ENCODE results near the gene TTC39C.

TTC39C gene

DNA sequence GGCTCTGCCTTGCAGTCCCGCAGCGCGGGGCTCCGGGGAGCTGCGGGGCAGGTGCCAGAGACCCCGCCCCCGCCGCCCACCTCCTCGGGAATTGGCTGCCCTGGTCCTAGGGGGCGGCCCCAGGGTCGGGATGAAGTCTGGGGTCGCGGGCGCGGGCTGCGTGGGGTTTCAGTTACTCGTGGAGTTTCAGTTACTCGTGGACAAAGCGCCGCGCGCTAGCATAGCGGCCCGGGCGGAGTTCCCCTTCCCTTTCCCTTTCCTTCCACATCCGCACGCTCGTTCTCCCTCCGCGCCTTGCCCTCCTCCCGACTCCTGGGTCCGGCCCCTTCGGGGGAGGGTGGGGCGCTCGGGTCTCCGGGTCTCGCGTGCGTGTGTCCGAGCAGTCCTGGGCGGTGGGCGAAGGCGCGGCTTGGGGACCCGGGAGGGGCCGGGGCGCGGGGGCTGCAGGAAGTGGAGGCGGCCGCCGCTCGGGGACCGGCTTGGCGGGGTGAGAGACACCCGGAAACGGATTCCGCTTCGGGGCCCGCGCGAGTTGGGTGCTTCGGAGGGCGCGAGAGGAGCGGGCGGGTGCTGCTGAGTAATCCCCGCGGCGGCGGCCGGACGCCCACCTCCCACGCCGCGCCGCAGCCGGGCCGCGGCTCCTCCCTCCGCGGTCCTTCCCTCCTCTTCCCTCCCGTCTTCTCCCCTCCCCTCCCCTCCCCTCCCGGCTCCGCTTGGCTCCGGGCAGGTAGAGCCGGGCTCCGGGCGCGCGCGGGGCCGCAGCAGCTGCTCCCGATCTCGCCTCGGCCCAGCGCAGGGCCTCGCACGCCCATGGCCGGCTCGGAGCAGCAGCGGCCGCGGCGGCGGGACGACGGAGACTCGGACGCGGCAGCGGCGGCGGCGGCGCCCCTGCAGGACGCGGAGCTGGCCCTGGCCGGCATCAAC is at the start of gene TTC39C:
Gene TTC39C, plus strand, starts transcription at position 693 of the 924 bp plus-strand sequence. Its CDS starts 118 bp downstream, at position 811.
- peak; percentile 56 to 68 for DNase-seq

DNA sequence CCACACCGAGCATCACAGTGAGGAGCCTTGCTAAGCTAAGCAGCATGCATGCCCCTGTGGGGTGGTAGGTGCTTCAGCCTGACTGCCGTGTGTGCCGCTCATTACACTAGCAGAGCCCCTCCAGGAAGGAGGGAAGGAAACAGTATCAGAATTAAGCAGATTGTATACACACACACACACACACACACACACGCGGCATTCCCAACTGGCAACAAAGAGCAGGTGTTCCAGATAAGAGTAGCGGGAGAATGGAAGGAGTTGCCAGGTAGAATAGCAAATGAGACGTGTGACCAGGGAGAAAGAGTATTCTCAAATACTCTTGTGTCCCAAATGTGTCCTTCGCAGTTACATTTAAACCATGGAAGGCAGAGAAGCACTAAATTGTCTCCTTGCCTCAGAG is 47.6 kb upstream of the TTC39C start:
- DNase-seq: no peak

DNA sequence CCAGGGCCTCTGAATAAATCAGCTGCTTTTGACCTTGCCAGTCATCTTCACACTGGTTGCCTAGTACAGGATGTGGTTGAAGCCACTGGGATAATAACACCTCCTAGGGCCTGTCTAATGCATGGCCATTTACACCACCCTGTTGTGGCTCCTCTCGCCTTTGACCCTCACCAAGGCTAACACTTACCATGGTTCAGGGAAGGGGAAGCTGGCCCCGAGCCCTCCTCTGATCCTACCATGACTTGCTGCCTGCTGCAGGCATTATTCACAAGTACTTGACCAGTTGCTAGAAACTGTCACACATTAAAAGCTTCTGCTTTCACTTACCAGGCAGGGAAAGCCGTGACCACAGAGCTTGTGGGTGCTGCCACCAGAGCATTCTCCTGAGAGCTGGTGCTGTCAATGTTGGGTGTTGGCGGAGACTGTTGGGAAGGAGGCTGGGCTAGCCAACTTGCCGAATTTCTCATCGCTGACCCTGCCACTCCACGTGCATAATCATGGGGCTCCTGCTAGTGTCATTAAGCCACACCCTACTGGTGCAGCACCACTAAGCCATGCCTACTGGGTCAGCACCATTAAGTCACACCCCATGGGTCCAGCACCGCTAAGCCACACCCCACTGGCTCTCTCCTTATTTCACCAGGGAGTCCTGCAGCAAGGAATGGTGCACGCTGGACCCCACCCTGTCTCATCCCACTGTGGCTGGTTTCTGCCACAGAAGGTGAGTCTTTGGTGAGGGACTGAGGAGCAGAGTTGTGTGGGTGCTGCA is 47.0 kb upstream of the TTC39C start:
- no peak for DNase-seq

DNA sequence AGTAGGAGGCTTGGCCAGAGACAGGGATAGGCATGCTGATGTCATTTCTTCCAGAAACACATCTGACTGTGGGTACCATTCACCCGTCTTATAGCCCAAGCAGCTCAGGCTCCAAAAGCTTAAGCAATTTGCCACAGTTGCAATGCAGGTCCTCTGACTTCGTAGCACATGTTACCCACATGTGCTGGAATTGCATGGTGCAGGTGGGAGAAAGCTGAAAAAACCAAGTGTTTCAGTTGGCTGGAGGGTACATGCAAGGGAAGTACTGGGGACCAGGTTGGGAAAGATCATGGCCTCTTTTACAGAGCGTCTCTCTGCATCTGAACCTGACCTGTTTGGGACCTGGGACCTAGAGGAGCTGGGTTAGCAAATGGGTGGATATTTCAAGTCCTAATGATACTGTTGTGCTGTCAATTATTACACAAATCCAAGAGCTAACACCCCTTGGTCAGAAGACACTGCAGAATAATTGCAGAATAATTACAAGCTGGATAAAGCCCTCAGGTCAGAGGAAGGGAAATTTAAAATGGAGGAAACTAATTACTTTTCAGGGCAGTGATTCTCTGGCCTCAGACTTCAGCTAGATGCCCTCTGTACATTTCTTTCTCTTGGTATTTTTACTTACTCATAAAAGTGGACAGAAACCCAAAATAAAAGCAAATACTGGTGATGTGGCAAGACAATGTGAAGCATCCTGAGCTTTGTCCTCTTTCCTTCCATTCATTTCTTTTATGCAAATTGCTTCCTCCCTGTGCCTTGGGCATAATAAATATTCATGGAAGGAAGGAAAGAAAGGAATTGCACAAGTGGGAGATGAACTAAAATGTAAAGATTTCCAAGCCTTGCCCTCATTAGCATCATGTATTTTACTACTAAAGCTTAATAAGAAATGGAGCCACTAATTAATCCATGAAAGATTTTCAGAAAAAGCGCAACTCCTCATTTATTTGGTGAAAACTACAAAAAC is 45.6 kb upstream of the TTC39C start:
- no peak for DNase-seq

DNA sequence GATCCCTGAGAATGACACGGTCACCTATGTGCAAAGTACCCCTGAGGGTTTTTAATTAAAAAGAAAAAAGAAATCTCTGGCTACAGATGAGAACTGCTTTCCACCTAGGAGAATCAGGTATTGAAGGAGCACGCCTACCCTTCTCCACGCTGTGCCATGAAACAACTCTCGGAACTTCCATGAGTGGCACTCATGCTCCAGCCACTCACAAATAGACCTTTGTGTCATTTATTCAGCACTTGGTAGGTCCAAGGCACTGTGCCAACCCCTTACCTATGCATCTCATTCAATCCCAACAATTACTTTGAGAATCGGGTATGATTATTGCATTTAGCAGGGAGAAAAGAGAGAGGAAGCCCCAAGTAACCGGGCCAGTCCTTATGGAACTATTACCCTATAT is 44.9 kb upstream of the TTC39C start:
- no peak for DNase-seq

DNA sequence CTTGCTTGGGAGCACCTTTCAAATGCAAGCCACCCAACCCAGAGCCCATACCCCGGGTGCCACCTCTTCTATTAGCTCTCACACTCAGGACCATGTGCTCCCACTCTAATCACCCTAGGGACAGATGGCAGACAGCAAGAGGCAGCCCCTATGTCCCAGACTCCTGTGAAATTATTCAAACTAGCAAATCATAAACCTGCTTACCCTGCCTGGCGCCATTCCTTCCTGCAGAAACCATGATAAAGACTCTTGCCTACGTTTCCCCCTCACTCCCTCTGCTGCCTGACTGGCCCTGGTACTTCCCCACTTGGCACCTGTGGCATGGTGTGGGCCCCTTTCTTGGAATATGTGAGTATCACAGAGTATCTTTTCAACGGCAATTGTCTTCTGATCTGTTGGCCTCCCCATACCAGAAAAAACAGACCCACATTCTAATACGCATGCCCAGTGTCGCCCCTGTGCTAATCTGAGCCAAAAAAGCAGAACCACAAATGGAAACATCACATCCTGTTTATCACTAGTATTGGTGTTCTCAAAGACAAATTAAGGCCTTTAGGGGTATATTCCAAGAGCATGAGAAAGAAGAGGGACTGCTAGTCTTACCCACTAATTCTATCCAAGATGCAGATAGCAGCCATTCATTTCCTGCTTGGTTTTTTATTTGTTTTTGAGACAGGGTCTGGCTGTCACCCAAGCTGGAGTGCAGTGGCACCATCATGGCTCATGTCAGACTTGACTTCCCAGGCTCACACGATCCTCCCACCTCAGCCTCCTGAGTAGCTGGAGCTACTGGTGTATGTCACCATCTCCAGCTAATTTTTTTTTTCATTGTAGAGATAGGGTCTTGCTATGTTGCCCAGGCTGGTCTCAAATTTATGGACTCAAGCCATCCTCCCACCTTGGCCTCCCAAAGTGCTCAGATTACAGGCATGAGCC is 44.1 kb upstream of the TTC39C start:
- DNase-seq: no peak

DNA sequence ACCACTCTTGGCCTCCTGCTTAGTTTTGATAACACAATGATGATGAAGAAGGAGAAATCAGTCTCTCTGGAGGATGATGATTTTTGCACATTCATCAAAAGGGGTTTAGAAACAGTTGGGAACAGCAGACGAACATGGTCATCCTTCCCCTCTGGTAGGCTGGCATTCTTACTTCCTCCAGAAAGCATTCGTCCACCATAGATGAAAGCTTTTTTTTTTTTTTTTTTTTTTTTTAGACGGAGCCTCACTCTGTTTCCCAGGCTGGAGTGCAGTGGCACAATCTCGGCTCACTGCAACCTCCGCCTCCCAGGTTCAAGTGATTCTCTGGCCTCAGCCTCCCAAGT is 43.5 kb upstream of the TTC39C start:
- DNase-seq: no peak

DNA sequence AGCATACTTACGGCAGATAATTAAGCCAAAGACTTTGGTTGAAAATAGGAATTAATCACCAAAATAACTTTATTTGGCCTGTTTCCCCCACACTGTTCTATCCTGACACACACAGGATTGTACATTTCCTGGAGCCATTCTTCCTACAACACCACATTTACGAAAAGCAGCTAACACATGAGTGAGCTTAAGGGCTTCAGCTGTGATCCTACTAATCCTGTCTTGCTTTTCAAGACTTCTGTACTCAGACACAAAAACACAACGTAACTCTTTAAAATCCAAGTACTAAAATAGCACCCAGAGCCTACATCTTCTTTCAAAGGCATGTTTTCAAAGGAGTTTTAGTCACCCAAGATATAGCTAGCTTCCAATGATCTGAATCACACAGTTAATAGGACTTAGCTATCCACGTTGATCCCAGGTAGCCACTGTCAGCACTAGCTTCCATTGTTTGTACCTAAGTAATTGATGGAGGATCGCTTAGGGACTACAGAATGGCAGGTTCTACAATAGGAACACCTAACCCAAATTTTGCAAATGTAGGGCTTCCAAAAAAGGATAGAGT is 42.8 kb upstream of the TTC39C start:
- DNase-seq: no peak

DNA sequence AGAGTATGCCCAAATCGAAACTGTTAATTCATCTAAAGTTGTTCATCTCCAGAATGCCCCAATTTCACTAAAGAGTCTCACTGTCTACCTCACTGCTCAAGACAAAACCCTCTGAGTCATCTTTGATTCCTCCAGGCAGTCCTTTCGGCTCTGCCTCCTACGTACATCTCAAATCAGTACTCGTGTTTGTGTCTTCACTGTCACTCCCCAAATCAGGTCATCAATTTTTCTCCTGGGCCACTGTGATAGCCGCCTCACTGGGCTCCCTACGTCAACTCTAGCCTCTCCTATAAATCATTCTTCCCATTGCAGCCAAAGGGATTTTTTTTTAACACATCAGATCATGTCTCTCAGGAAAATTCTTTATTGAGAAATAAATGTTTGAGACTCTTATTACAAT is 42.1 kb upstream of the TTC39C start:
- DNase-seq: no peak

DNA sequence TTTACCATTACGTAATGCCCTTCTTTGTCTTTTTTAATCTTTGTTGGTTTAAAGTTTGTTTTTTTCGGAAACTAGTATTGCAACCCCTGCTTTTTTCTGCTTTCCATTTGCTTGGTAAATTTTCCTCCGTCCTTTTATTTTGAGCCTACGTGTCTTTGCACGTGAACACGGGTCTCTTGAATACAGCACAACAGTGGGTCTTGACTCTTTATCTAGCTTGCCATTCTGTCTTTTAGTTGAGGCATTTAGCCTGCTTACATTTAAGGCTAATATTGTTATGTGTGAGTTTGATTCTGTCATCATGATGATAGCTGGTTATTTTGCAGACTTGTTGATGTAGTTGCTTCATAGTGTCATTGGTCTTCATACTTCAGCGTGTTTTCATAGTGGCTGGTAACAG is 37.5 kb upstream of the TTC39C start:
- no peak for DNase-seq

DNA sequence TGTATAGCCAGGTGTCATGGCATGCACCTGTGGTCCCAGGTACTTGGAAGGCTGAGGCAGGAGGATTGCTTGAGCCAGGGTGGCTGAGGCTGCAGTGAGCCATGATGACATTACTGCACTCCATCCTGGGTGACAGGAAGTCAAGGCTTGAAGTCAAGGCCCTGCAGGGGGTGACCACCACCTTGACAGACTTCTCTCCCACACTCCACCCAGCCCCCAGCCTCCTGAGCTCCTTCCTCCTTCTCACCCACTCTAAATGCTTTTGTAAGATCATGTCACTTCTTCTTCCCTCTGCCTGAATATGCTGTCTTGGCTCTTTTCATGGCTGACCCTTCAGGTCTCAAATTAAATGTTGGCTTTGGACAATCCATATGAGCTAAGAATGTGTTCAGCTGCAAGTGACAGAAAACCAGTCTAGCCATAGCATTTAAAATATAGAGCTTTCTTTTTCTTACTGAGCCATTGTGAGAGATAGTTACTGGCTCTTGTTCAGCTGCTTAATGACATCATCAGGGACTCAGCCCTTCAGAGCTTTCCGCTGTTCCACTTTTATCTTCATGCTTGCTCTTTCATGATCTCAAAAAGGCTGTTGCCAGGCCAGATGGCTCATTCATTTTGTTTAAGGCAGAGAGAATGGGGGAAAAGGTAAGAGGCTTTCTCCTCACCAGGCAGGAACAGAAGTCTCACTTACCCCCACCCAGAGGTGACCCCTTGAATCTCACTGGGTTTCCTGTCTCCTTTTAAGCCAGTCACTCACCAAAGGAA is 36.7 kb upstream of the TTC39C start:
- no peak for DNase-seq

DNA sequence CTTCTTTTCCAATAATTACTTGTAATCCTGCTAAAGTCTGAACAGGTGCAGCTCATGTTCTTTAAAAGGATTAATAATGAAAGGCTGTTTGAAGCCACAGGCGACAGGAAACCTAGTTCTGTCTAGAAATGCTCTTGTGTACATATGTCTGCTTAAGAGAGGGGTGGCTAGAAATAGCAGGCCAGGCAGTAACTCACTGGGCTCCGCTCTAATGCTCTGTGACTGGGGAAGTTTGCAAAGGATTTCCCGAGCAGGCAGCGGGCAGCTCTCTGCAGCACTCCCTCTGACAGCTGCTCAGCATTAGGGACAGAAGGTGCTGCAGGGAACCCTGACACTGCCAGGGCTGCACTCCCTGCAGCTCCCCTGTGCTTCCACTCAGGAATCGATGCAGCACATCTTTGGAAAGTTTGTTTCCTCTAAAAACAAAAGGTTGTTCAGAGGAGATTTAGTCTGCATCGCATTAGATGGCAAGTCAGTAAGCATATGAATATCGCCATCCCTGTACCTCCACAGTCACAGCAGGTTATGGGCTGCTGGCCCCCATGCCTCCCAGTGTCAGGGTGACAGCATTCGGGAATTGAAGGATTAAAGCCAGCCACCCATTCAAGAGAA is 33.1 kb upstream of the TTC39C start:
- no peak for DNase-seq

DNA sequence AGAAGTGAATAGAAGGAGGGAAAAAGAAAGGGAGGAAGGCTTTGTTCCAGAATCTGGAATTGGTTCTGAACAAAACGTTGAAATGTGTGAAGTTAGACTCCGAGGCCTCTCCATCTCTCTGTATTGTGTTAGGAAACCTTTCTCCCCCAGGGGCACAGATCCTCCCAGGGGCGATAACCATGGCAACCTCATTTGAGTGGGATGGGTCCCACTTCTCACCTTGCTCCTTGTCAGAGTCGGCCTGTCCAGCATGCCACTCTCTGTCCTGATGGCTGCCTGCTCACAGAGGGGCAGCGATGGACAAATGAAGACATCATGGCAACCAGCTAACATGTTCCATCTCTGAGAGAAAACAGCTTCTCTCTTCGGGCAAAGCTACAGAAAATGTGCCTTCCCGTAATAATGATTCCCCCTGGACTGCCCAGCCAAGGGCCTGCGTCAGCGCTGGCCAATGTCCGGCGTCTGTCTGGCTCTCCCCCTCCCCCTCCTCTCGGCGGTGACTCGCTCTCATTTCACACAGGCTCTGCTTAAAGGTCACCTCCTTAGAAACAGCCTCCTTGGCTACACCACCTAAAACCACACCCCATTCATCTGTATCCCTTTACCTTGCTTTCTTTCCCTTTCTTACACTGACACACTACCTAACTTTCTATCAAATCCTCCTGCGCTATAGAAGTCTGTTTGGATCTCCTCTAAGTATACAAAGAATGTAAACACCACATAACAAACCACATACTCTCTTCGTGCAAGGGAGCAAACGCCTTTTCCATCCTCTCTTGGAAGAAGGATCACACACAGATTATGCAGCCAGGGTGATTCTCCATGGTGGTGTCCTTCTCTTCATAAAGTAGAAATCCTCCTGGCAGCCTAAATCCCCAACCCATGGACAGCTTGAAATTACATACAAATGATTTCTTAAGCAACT is 32.1 kb upstream of the TTC39C start:
- no peak for DNase-seq

DNA sequence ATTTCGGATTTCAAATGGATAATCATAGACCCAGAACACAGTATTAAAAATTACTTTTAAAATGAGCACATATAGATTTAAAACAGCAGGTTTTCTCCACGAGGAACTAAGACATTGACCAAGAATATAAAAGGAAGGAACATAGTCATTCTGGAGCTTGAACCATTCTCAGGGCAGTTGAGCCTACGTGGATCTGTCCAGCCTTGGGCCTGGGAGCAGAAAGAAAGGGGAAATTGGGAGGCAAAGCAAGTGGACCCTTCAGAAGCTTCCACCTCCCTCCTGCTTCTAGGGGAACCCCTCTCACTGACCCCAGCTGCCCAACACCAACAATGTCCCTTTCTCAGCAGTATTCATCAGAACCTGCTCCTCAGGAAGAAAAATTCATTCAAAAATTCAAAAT is 31.4 kb upstream of the TTC39C start:
- no peak for DNase-seq

DNA sequence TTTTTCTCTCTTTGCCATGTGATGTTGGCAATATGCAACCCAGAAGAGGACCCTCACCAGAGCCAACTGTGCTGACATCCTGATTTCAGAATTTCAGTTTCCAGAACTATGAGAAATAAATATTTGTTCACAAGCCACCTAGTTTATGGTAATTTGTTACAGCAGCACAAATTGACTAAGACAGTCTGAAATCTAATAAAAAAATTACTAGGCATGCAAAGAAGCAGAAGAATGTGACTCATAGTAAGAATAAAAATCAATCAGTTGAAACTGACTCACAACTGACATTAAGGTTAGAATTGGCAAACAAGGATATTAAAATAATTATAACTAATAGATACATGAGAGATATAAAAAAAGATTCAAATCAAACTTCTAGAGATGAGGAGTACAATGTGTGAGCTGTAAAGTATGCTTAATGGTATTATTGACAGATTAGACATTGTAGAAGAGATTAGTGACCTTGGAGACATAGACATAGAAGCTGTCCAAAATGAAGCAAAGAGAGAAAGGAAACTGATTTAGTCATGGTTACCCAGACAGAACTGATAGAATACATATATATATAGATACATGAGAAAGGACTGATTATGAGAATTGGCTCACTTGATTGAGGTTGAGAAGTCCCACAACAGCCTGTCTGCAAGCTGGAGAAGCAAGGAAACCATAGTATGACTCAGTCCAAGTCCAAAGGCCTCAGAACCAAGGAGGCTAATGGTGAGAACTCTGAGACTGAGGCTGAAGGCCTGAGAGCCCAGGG is 27.8 kb upstream of the TTC39C start:
- DNase-seq: no peak

DNA sequence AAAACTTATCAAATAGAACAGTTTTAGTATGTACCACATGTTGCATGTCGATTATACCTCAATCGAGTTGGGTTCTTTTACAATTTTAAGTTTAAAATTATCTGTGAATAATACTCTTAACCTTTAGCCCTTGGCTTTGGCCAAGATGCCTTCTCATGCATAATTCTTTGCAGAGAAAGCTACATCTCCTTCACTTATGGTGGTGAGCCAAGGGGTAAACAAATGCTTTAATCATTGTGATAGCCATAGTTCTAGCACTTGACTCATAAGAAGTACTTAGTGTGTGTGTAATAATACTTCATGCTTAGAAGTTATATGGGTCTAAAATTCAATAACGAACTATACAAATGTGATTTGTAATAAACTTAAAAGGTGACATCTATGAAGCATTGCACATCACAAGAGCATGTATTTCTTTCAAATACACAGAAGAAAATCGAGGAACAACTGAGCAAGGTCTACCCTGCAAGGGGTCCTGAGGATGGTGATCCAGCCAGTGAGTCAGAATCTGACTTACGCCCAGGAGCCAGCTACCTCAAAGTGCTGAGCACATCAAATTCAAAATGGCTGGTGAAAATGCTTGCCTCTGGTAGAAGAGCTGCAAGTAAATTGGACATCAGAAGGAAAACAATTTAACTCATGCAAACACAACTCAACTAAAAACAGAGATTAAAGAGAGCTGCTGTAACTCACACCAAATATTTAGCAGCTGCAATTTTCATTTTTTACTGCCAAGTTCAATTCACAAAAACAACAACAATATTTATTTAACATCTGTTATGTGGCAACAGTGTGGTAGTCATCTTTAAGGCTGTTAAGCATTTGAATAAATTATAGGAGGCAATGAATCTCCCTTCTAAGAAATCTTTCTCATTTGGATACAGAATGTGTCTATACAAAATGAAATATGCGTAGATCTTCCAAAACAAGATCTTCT is 23.8 kb upstream of the TTC39C start:
- no peak for DNase-seq
